ENCODE results near the gene FEM1C.
A peak's percentile ranks its signal among the peaks of the same experiment; 100 is the strongest.

FEM1C gene

GRCh38 chr5:115557667-115558387 lies 13.3 kb upstream of the FEM1C start:
- FAIRE-seq, result no peak

GRCh38 chr5:115556276-115556675 lies 11.7 kb upstream of the FEM1C start:
- no peak for FAIRE-seq

- FAIRE-seq, result no peak
Measured at GRCh38 chr5:115555084-115555633, 10.6 kb upstream of the FEM1C start.

- FAIRE-seq, result no peak
Measured at GRCh38 chr5:115553082-115553481, 8.5 kb upstream of the FEM1C start.

GRCh38 chr5:115551415-115551814 lies 6.8 kb upstream of the FEM1C start:
- FAIRE-seq, result no peak

GRCh38 chr5:115549154-115549553 lies 4.6 kb upstream of the FEM1C start:
- no peak for FAIRE-seq

- no peak for FAIRE-seq
Measured at GRCh38 chr5:115548683-115549082, 4.1 kb upstream of the FEM1C start.

GRCh38 chr5:115545351-115545882 lies 842 bp upstream of the FEM1C start:
- FAIRE-seq, result no peak

- no peak for FAIRE-seq
Measured at GRCh38 chr5:115544043-115544435, 536 bp downstream of the FEM1C start.

GRCh38 chr5:115543365-115544042 lies 1.1 kb downstream of the FEM1C start:
- FAIRE-seq, result no peak

GRCh38 chr5:115542651-115543364 lies 1.8 kb downstream of the FEM1C start:
- no peak for FAIRE-seq

- peak; percentile 98 for FAIRE-seq
Measured at GRCh38 chr5:115542086-115542485, 2.5 kb downstream of the FEM1C start.

GRCh38 chr5:115541611-115542010 lies 3.0 kb downstream of the FEM1C start:
- no peak for FAIRE-seq

GRCh38 chr5:115535479-115536035 lies 9.0 kb downstream of the FEM1C start:
- FAIRE-seq, result no peak

- no peak for FAIRE-seq
Measured at GRCh38 chr5:115532517-115532916, 12.1 kb downstream of the FEM1C start.

- FAIRE-seq, result no peak
Measured at GRCh38 chr5:115531787-115532367, 12.7 kb downstream of the FEM1C start.

GRCh38 chr5:115531380-115531779 lies 13.2 kb downstream of the FEM1C start:
- no peak for FAIRE-seq

GRCh38 chr5:115530426-115530825 lies 14.1 kb downstream of the FEM1C start:
- FAIRE-seq, result no peak

GRCh38 chr5:115526604-115527003 lies 18.0 kb downstream of the FEM1C start:
- no peak for FAIRE-seq

GRCh38 chr5:115524199-115524847 lies 20.3 kb downstream of the FEM1C start:
- FAIRE-seq, result no peak

- no peak for FAIRE-seq
Measured at GRCh38 chr5:115522832-115523403, 21.7 kb downstream of the FEM1C start.

GRCh38 chr5:115520191-115520590 lies 24.4 kb downstream of the FEM1C start:
- no peak for FAIRE-seq

Data from islet of Langerhans (tissue), 1 donor.